Liver (tissue), 9 donors: ENCODE data around the gene MAPKAPK2. TPM values are rescaled to one million over a fixed set of nuclear protein-coding genes. Genes with fewer than 3 reads are reported as not detected.

Experiments
- DNase-seq: peaks from one replicate; pipeline ENCODE4 v3.0.0-alpha.2; 2017; ENCODE audit warnings: low spot score
- H3K27ac ChIP-seq, 2 donors: one replicate each; pipeline ENCODE4 v1.7.0; 2013; ENCODE audit warnings: inconsistent platforms in 2 of 2, low read length in 2 of 2, control low read depth in 1 of 2, low read depth in 1 of 2, mild to moderate bottlenecking in 1 of 2
- H3K27me3 ChIP-seq, 4 donors: one replicate each; pipeline versions ENCODE4 v1.6.1 to v1.7.0; 2013; ENCODE audit warnings: low read length in 3 of 4, inconsistent platforms in 1 of 4, mild to moderate bottlenecking in 1 of 4, moderate library complexity in 1 of 4; ENCODE audit not compliant: control insufficient read depth in 4 of 4, insufficient read depth in 4 of 4
- H3K36me3 ChIP-seq, 4 donors: one replicate each; pipeline versions ENCODE4 v1.6.1 to v1.7.0; 2013; ENCODE audit warnings: low read length in 3 of 4, mild to moderate bottlenecking in 3 of 4, low read depth in 1 of 4, moderate library complexity in 1 of 4; ENCODE audit not compliant: control insufficient read depth in 4 of 4, insufficient read depth in 3 of 4
- H3K4me1 ChIP-seq, 4 donors: one replicate each; pipeline versions ENCODE4 v1.6.1 to v1.7.0; 2013; ENCODE audit warnings: low read length in 3 of 4, mild to moderate bottlenecking in 3 of 4, moderate library complexity in 1 of 4; ENCODE audit not compliant: control insufficient read depth in 4 of 4, insufficient read depth in 4 of 4
- H3K4me3 ChIP-seq, 3 donors: one replicate each; pipeline versions ENCODE4 v1.6.1 to v1.7.0; 2013; ENCODE audit warnings: low read length in 3 of 3, control low read depth in 1 of 3, low read depth in 1 of 3, mild to moderate bottlenecking in 1 of 3
- H3K9ac ChIP-seq, 2 donors: one replicate each; pipeline ENCODE4 v1.7.0; 2013; ENCODE audit warnings: low read length in 2 of 2, mild to moderate bottlenecking in 2 of 2, moderate library complexity in 2 of 2, control low read depth in 1 of 2, low read depth in 1 of 2
- H3K9me3 ChIP-seq, 4 donors: one replicate each; pipeline versions ENCODE4 v1.6.1 to v1.7.0; 2013; ENCODE audit warnings: low read length in 3 of 4; ENCODE audit not compliant: control insufficient read depth in 4 of 4
- ATF3 ChIP-seq: IDR thresholded peaks from 2 replicates; pipeline ENCODE4 v1.6.1; 2016; ENCODE audit warnings: antibody characterized with exemption
- EGR1 ChIP-seq, 2 donors: IDR thresholded peaks; 2 replicates each; pipeline ENCODE4 v1.6.1; 2016 to 2018; ENCODE audit warnings: antibody characterized with exemption in 2 of 2, low read depth in 2 of 2
- FOXA1 ChIP-seq: IDR thresholded peaks from 2 replicates; pipeline ENCODE4 v1.6.1; 2016; ENCODE audit warnings: antibody characterized with exemption
- FOXA2 ChIP-seq: IDR thresholded peaks from 2 replicates; pipeline ENCODE4 v1.6.1; 2016; ENCODE audit warnings: antibody characterized with exemption
- HNF4A ChIP-seq, 2 donors: conservative IDR thresholded peaks; 2 replicates each; pipeline ENCODE4 v1.6.1; 2016; ENCODE audit warnings: antibody characterized with exemption in 2 of 2, mild to moderate bottlenecking in 2 of 2
- HNF4G ChIP-seq: IDR thresholded peaks from 2 replicates; pipeline ENCODE4 v1.6.1; 2016; ENCODE audit warnings: antibody characterized with exemption
- JUND ChIP-seq, 2 donors: IDR thresholded peaks; 2 replicates each; pipeline ENCODE4 v1.6.1; 2016; ENCODE audit warnings: antibody characterized with exemption in 2 of 2
- NR2F2 ChIP-seq: IDR thresholded peaks from 2 replicates; pipeline ENCODE4 v1.6.1; 2016; ENCODE audit warnings: antibody characterized with exemption
- RAD21 ChIP-seq, 2 donors: IDR thresholded peaks; 2 replicates each; pipeline ENCODE4 v1.6.1; 2016; ENCODE audit warnings: antibody characterized with exemption in 2 of 2, mild to moderate bottlenecking in 2 of 2
- REST ChIP-seq: IDR thresholded peaks from 2 replicates; pipeline ENCODE4 v1.6.1; 2016; ENCODE audit warnings: antibody characterized with exemption, mild to moderate bottlenecking
- RXRA ChIP-seq, 2 donors: IDR thresholded peaks; 2 replicates each; pipeline ENCODE4 v1.6.1; 2017 to 2018; ENCODE audit warnings: antibody characterized with exemption in 2 of 2, mild to moderate bottlenecking in 1 of 2
- TAF1 ChIP-seq: conservative IDR thresholded peaks from 2 replicates; pipeline ENCODE4 v1.6.1; 2016; ENCODE audit warnings: antibody characterized with exemption, mild to moderate bottlenecking
- YY1 ChIP-seq: IDR thresholded peaks from 2 replicates; pipeline ENCODE4 v1.6.1; 2016; ENCODE audit warnings: antibody characterized with exemption, mild to moderate bottlenecking
- ZBTB33 ChIP-seq: IDR thresholded peaks from 2 replicates; pipeline ENCODE4 v1.6.1; 2016; ENCODE audit warnings: antibody characterized with exemption
- WGBS: extraction: QIAGEN DNeasy Blood & Tissue Kit; methylation state at CpG from one replicate; pipeline ENCODE4 v1.1.7; 2013; 5-methylcytosine and 5-hydroxymethylcytosine counted together
- polyA plus RNA-seq, 2 donors: library from polyadenylated mRNA; stranded (reverse) in 1 of 2; unstranded in 1 of 2; fragments of 200-250 nt in 1 of 2; fragments of >200 nt in 1 of 2; fragmentation: Nextera tagmentation in 1 of 2; extraction: Ambion mirVana in 1 of 2; gene quantifications; one replicate each; pipeline versions ENCODE4 v1.2.1 to v1.2.3, GENCODE V29; 2013 to 2015
- total RNA-seq, 2 donors: library from RNA; depleted of rRNA; stranded (reverse); fragments of >200 nt; gene quantifications; one replicate each; pipeline ENCODE4 v1.2.3, GENCODE V29; 2014
- donor health status: healthy.
- donor health status: healthy.
- donor health status: healthy.
- donor health status: healthy.
- donor health status: healthy.

Gene MAPKAPK2
- total and polyA plus RNA-seq, 4 donors, result 7.5 to 24.5 (median 14.7) TPM

- TF ChIP-seq FOXA2 (no peak), ATF3 (no peak), REST (no peak), RXRA (IDR thresholded peaks at IDR 0.05) (no peak), YY1 (no peak), EGR1 (IDR thresholded peaks at IDR 0.05; ENCODE audit: low read depth in 2 of 2) (no peak), HNF4A (conservative IDR thresholded peaks at IDR 0.05) (no peak), ZBTB33 (no peak), NR2F2 (no peak), HNF4G (no peak), RAD21 (IDR thresholded peaks at IDR 0.05) (no peak), JUND (IDR thresholded peaks at IDR 0.05) (no peak), TAF1 (no peak)
- Histone ChIP-seq H3K36me3 (no peaks in the 10 kb centered on the region), H3K27ac (no peak overlapping the region), H3K9ac (no peak overlapping the region), H3K27me3 (no peaks in the 10 kb centered on the region), H3K4me1 (peaks cover 0 to 2% (median under 1%) of the 10 kb centered on the region in 4 donors), H3K9me3 (peaks cover 0 to 2% (median 0%) of the 10 kb centered on the region in 4 donors), H3K4me3 (no peak overlapping the region)
- WGBS, result 81% methylated on average over 14 of the region's 14 CpGs
- DNase-seq, result no peak
Measured at GRCh38 chr1:206768472-206769303, 84.0 kb downstream of the MAPKAPK2 start.

GRCh38 chr1:206769304-206769731, 84.6 kb downstream of the MAPKAPK2 start:
- Histone ChIP-seq H3K9ac (no peak overlapping the region), H3K36me3 (no peaks in the 10 kb centered on the region), H3K4me1 (peaks cover 0 to 2% (median under 1%) of the 10 kb centered on the region in 4 donors), H3K9me3 (no peaks in the 10 kb centered on the region), H3K4me3 (no peak overlapping the region), H3K27ac (no peak overlapping the region), H3K27me3 (no peaks in the 10 kb centered on the region)
- 82% methylated on average over 7 of the region's 7 CpGs for WGBS
- TF ChIP-seq FOXA1 (no peak), NR2F2 (no peak)
- DNase-seq, result no peak
